Measurements from ENCODE around the gene NEBL. TPM values are rescaled to one million over a fixed set of nuclear protein-coding genes. Genes with fewer than 3 reads are reported as not detected.
A peak's percentile ranks its signal among the peaks of the same experiment; 100 is the strongest.

The NEBL gene
- total RNA-seq, 1 donor from 2014 or later, result 106 TPM

DNA sequence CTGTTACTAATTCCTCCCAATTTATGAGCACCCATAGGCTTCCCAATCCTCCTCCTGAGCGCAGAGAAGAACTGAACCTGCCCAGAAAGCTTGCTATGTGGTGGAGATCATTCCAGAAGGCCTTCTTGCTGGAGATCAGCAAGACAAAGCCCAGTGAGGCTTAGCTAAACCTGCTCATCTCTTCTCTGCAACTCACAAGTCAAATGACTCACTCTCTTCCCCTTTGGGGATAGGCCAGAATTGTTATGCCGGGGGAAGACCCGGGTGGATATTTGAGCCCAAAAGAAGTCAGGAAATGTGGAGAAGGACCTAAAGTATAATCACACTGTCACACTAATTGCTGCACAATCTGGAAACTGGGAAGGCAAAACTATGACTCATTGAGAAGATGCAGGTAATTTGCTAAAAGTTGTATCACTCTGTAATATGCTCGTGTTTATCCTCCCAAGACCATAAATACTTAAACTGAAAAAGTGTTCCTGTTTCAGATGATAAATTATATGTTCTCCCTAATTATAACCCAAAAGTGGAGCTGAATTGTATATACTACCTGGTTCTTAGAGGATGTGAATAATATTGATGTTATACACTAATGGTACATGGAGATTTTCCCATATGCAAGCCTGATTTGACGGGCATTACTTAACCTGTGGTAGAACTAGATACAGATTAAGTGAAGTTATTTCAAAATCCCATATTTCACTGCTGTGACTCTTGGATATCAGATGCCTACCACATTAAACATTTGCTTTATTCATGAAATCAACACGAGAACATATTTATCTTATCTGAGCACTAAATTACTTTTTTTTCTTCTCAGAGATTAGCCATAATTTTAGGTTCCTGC lies 6.4 kb downstream of the NEBL start:
- TF ChIP-seq, protein P1, sequence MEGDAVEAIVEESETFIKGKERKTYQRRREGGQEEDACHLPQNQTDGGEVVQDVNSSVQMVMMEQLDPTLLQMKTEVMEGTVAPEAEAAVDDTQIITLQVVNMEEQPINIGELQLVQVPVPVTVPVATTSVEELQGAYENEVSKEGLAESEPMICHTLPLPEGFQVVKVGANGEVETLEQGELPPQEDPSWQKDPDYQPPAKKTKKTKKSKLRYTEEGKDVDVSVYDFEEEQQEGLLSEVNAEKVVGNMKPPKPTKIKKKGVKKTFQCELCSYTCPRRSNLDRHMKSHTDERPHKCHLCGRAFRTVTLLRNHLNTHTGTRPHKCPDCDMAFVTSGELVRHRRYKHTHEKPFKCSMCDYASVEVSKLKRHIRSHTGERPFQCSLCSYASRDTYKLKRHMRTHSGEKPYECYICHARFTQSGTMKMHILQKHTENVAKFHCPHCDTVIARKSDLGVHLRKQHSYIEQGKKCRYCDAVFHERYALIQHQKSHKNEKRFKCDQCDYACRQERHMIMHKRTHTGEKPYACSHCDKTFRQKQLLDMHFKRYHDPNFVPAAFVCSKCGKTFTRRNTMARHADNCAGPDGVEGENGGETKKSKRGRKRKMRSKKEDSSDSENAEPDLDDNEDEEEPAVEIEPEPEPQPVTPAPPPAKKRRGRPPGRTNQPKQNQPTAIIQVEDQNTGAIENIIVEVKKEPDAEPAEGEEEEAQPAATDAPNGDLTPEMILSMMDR (IDR thresholded peaks at IDR 0.05), result no peak
- Histone ChIP-seq H3K27ac (no peak overlapping the region), H3K9me3 (no peaks in the 10 kb centered on the region), H3K27me3 (no peaks in the 10 kb centered on the region), H3K4me3 (no peak overlapping the region), H3K36me3 (peaks cover 4% of the 10 kb centered on the region), H3K4me1 (no peaks in the 10 kb centered on the region)
- ATAC-seq (no peak), DNase-seq (no peak)
- intact Hi-C loops (cut with DNase I), result no loop called here

- Histone ChIP-seq H3K36me3 (peaks cover 4% of the 10 kb centered on the region), H3K9me3 (no peaks in the 10 kb centered on the region), H3K27ac (no peak overlapping the region), H3K4me1 (no peaks in the 10 kb centered on the region), H3K4me3 (no peak overlapping the region), H3K27me3 (no peaks in the 10 kb centered on the region)
- TF ChIP-seq, protein P1 (IDR thresholded peaks at IDR 0.05), result no peak
- DNase-seq (no peak), ATAC-seq (no peak)
- intact Hi-C loops (cut with DNase I), result no loop called here
These were observed 7.1 kb downstream of the NEBL start for GRCh38 chr10:20890009-20890408.

DNA sequence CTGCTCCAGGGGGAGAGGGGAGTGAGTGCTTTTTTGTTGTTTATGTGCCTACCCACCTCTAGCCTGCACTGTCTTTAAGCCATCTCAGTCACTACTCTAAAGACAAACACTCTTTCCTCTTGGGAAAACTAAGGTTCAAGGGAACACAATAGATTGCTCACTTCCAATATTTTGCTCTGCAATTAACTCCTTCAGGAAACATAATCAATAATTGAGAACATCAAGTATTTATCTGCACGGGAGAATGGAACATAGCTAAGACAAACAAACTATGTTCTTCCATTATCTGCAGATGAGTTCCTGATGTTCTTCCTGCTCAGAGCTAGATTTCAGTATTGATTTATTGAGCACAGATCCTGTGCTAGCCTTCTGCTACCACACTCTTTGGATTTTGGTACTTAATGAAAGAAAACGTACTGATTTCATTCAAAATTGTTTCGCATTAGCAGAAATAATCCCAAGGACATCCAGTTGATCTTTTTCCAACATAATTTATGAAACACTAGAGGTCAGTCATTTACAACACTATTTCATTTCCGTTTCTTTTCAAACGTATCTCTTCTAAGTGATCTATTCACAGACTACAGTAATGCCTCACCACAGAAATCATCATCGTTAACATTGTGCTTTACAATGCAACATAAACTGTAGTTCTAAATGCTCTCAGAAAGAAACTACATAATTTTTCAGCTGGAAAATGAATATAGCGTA lies 8.3 kb downstream of the NEBL start:
- no peaks in the 10 kb centered on the region for H3K4me1 ChIP-seq
- TF ChIP-seq, protein P1 (IDR thresholded peaks at IDR 0.05), result no peak
- H3K9me3 ChIP-seq, result no peaks in the 10 kb centered on the region
- no peaks in the 10 kb centered on the region for H3K27me3 ChIP-seq
- DNase-seq (no peak), ATAC-seq (no peak)
- intact Hi-C loops (cut with DNase I), result no loop called here
- H3K36me3 ChIP-seq, result peaks cover 4% of the 10 kb centered on the region
- H3K4me3 ChIP-seq, result no peak overlapping the region
- no peak overlapping the region for H3K27ac ChIP-seq

- H3K36me3 ChIP-seq, result peaks cover 4% of the 10 kb centered on the region
- TF ChIP-seq, protein P1 (IDR thresholded peaks at IDR 0.05), result no peak
- no peaks in the 10 kb centered on the region for H3K9me3 ChIP-seq
- H3K4me1 ChIP-seq, result no peaks in the 10 kb centered on the region
- H3K27me3 ChIP-seq, result no peaks in the 10 kb centered on the region
- DNase-seq (no peak), ATAC-seq (no peak)
- intact Hi-C loops (cut with DNase I), result no loop called here
- no peak overlapping the region for H3K27ac ChIP-seq
- no peak overlapping the region for H3K4me3 ChIP-seq
These were observed 9.2 kb downstream of the NEBL start for GRCh38 chr10:20887706-20888555.

GRCh38 chr10:20885678-20886077 lies 11.4 kb downstream of the NEBL start:
- intact Hi-C loops (cut with DNase I), result no loop called here
- Histone ChIP-seq H3K36me3 (peaks cover 4% of the 10 kb centered on the region), H3K27ac (no peak overlapping the region), H3K4me3 (no peak overlapping the region), H3K27me3 (no peaks in the 10 kb centered on the region), H3K4me1 (no peaks in the 10 kb centered on the region), H3K9me3 (no peaks in the 10 kb centered on the region)
- ATAC-seq (peak; percentile 67), DNase-seq (no peak)
- TF ChIP-seq, protein P1 (IDR thresholded peaks at IDR 0.05), result no peak

Measured in upper lobe of right lung (tissue), 1 donor.